ENCODE measurements around the gene KIF26B. TPM values are rescaled to one million over a fixed set of nuclear protein-coding genes. Genes with fewer than 3 reads are reported as not detected.

The KIF26B gene
- total RNA-seq, 1 donor from 2014 or later = 69.7 TPM

GRCh38 chr1:245327842-245328241 lies 173.1 kb downstream of the KIF26B start:
- peaks cover 2% of the 10 kb centered on the region for H3K36me3 Mint-ChIP-seq

GRCh38 chr1:245330951-245331350 lies 176.2 kb downstream of the KIF26B start:
- Mint-ChIP-seq H3K27me3 (ENCODE audit: low read depth) (peaks cover 8% of the 10 kb centered on the region), H3K36me3 (peaks cover 2% of the 10 kb centered on the region), H3K27ac (no peak overlapping the region), H3K4me3 (no peak overlapping the region), H3K9me3 (no peaks in the 10 kb centered on the region), H3K4me1 (peaks cover 5% of the 10 kb centered on the region)
- no peak for DNase-seq (ENCODE audit: low spot score in 2 of 2, unreplicated experiment in 2 of 2)
- no peak for TF ChIP-seq CTCF (IDR thresholded peaks at IDR 0.05; ENCODE audit: unreplicated experiment)

More at GRCh38 chr1:245327842-245328241, 173.1 kb downstream of the KIF26B start:
- no peak for DNase-seq (ENCODE audit: low spot score in 2 of 2, unreplicated experiment in 2 of 2)
- TF ChIP-seq CTCF (IDR thresholded peaks at IDR 0.05; ENCODE audit: unreplicated experiment) = no peak
- no peaks in the 10 kb centered on the region for H3K9me3 Mint-ChIP-seq
- no peaks in the 10 kb centered on the region for H3K27me3 Mint-ChIP-seq (ENCODE audit: low read depth)
- H3K4me3 Mint-ChIP-seq = no peak overlapping the region
- H3K4me1 Mint-ChIP-seq = peaks cover 3% of the 10 kb centered on the region
- H3K27ac Mint-ChIP-seq = no peak overlapping the region

- Mint-ChIP-seq H3K27ac (no peak overlapping the region), H3K27me3 (ENCODE audit: low read depth) (peaks cover 12% of the 10 kb centered on the region), H3K4me3 (no peak overlapping the region), H3K9me3 (no peaks in the 10 kb centered on the region), H3K36me3 (peaks cover 2% of the 10 kb centered on the region), H3K4me1 (peaks cover 14% of the 10 kb centered on the region)
- no peak for DNase-seq (ENCODE audit: low spot score in 2 of 2, unreplicated experiment in 2 of 2)
- no peak for TF ChIP-seq CTCF (IDR thresholded peaks at IDR 0.05; ENCODE audit: unreplicated experiment)
These were observed 177.3 kb downstream of the KIF26B start for GRCh38 chr1:245332085-245332484.

- H3K9me3 Mint-ChIP-seq = no peaks in the 10 kb centered on the region
- no peak for DNase-seq (ENCODE audit: low spot score in 2 of 2, unreplicated experiment in 2 of 2)
- peaks cover 12% of the 10 kb centered on the region for H3K27me3 Mint-ChIP-seq (ENCODE audit: low read depth)
- peaks cover 11% of the 10 kb centered on the region for H3K4me1 Mint-ChIP-seq
- TF ChIP-seq CTCF (IDR thresholded peaks at IDR 0.05; ENCODE audit: unreplicated experiment) = no peak
- H3K4me3 Mint-ChIP-seq = no peak overlapping the region
- H3K36me3 Mint-ChIP-seq = peaks cover 2% of the 10 kb centered on the region
- H3K27ac Mint-ChIP-seq = no peak overlapping the region
These were observed 177.7 kb downstream of the KIF26B start for GRCh38 chr1:245332513-245332912.

GRCh38 chr1:245334235-245334634 lies 179.4 kb downstream of the KIF26B start:
- Mint-ChIP-seq H3K4me1 (peaks cover 17% of the 10 kb centered on the region), H3K4me3 (no peak overlapping the region), H3K36me3 (peaks cover 2% of the 10 kb centered on the region), H3K27me3 (ENCODE audit: low read depth) (peaks cover 12% of the 10 kb centered on the region), H3K27ac (no peak overlapping the region), H3K9me3 (no peaks in the 10 kb centered on the region)
- no peak for DNase-seq (ENCODE audit: low spot score in 2 of 2, unreplicated experiment in 2 of 2)
- no peak for TF ChIP-seq CTCF (IDR thresholded peaks at IDR 0.05; ENCODE audit: unreplicated experiment)

Data from mesothelial cell of epicardium (in vitro differentiated cells).